OCI-LY7 (cell line): Measurements from ENCODE around the gene TMEM273. TPM values are rescaled to one million over a fixed set of nuclear protein-coding genes. Genes with fewer than 3 reads are reported as not detected.

Experiments used
- BruUV-seq: library from RNA; stranded (reverse); fragments of 400-500 nt; replicated peaks from 2 replicates; lab custom pipeline; 2021; lab: Mats Ljungman, UMichigan
- CTCF ChIA-PET: fragments of 300-600 bp; sonication (Branson Sonifier 250); formaldehyde crosslinking; loops from one replicate; lab custom pipeline; 2022; ENCODE audit warnings: antibody characterized with exemption; ENCODE audit not compliant: unreplicated experiment; lab: Charles Lee
- POLR2A ChIA-PET: fragments of 300-600 bp; sonication (Branson Sonifier 250); formaldehyde crosslinking; loops from one replicate; lab custom pipeline; 2022; ENCODE audit warnings: antibody characterized with exemption; lab: Charles Lee
- DNase-seq: peaks from one replicate; pipeline ENCODE4 v3.0.0-alpha.2; 2015; ENCODE audit warnings: low spot score
- H2AFZ ChIP-seq: fragments of 200-600 bp; sonication (generic), shearing (Covaris generic); 2 replicates; pipeline ENCODE4 v1.6.1; 2014; ENCODE audit warnings: mild to moderate bottlenecking, antibody characterized with exemption, low read length, moderate library complexity
- H3K27ac ChIP-seq: fragments of 200-600 bp; sonication (generic); 2 replicates; pipeline ENCODE4 v1.5.1; 2014; ENCODE audit warnings: mixed run types, low read depth, mild to moderate bottlenecking, moderate library complexity, low read length, inconsistent platforms; ENCODE audit not compliant: poor library complexity, severe bottlenecking
- H3K36me3 ChIP-seq: fragments of 200-600 bp; sonication (generic); 2 replicates; pipeline ENCODE4 v1.6.1; 2014; ENCODE audit warnings: mild to moderate bottlenecking, antibody characterized with exemption, low read length, moderate library complexity, mixed read lengths; ENCODE audit not compliant: insufficient read depth
- H3K4me1 ChIP-seq: fragments of 200-600 bp; sonication (generic); 2 replicates; pipeline ENCODE4 v1.5.1; 2014; ENCODE audit warnings: mild to moderate bottlenecking, low read length; ENCODE audit not compliant: insufficient read depth, poor library complexity, severe bottlenecking
- H3K4me2 ChIP-seq: fragments of 200-600 bp; sonication (generic); 2 replicates; pipeline ENCODE4 v1.6.1; 2014; ENCODE audit warnings: mild to moderate bottlenecking, low read length
- H3K4me3 ChIP-seq: fragments of 200-600 bp; sonication (generic); 2 replicates; pipeline ENCODE4 v1.5.1; 2014; ENCODE audit warnings: mild to moderate bottlenecking, low read depth, low read length; ENCODE audit not compliant: poor library complexity, severe bottlenecking
- H3K79me2 ChIP-seq: fragments of 200-600 bp; sonication (generic); 2 replicates; pipeline ENCODE4 v1.6.1; 2016; ENCODE audit warnings: low read depth, mild to moderate bottlenecking, low read length, moderate library complexity, mixed read lengths; ENCODE audit not compliant: insufficient read depth
- H3K9me2 ChIP-seq: fragments of 200-600 bp; sonication (generic); 2 replicates; pipeline ENCODE4 v1.6.1; 2016; ENCODE audit warnings: mild to moderate bottlenecking, low read length, mixed read lengths; ENCODE audit not compliant: insufficient read depth
- H3K9me3 ChIP-seq: fragments of 200-600 bp; sonication (generic); 2 replicates; pipeline ENCODE4 v1.6.1; 2014; ENCODE audit warnings: mild to moderate bottlenecking, mixed run types, low read length, mixed read lengths
- H4K20me1 ChIP-seq: fragments of 200-600 bp; sonication (generic); 2 replicates; pipeline ENCODE4 v1.6.1; 2014; ENCODE audit warnings: mild to moderate bottlenecking, antibody characterized with exemption, low read length, moderate library complexity, mixed read lengths; ENCODE audit not compliant: insufficient read depth
- EZH2phosphoT487 ChIP-seq: fragments of 200-600 bp; sonication (generic); IDR thresholded peaks from 2 replicates; pipeline ENCODE4 v1.6.1; 2018; ENCODE audit warnings: low read depth, borderline replicate concordance, mild to moderate bottlenecking, mixed run types, antibody characterized with exemption, low read length, moderate library complexity, mixed read lengths
- intact Hi-C: fragments of 100-400 bp; cut with micrococcal nuclease; formaldehyde crosslinking; loops from one replicate; pipeline ENCODE4 v1.10.0; 2022; ENCODE audit not compliant: unreplicated experiment
- total RNA-seq, 2 experiments: library from RNA; depleted of rRNA in 1 of 2; stranded (reverse); fragments of >200 nt in 1 of 2; shearing (Covaris generic) in 1 of 2; gene quantifications; 2 replicates each; pipeline ENCODE4 v1.2.3, GENCODE V29; 2014 to 2022
- TF ChIP-seq, protein P1 (sequence below): fragments of 200-600 bp; sonication (generic); conservative IDR thresholded peaks from 2 replicates; pipeline ENCODE4 v1.5.1; 2014; ENCODE audit warnings: mild to moderate bottlenecking, antibody characterized with exemption, low read length, moderate library complexity, mixed read lengths

The TMEM273 gene
- total RNA-seq, 2 experiments from 2014 or later, result 0.82 to 1.8 TPM

GRCh38 chr10:49212783-49213182 lies 24.6 kb upstream of the TMEM273 start:
- CTCF ChIA-PET, result interaction anchor here (0.6 kb wide), 1 partner anchor 19 kb away, joined by 3 read pairs; no protein-coding TSS in a partner anchor
- POLR2A ChIA-PET, result interaction anchor here (0.7 kb wide), 1 partner anchor 11 kb away, joined by 3 read pairs; no protein-coding TSS in a partner anchor
- Histone ChIP-seq H4K20me1 (no peaks in the 10 kb centered on the region), H3K9me3 (no peaks in the 10 kb centered on the region), H3K9me2 (no peaks in the 10 kb centered on the region), H3K4me2 (no peak overlapping the region), H3K36me3 (no peaks in the 10 kb centered on the region), H3K79me2 (no peaks in the 10 kb centered on the region), H3K4me1 (no peaks in the 10 kb centered on the region), H3K4me3 (no peak overlapping the region), H2AFZ (no peak overlapping the region), H3K27ac (no peak overlapping the region)
- BruUV-seq, result no TSS peak
- intact Hi-C loops, result no loop called here
- no peak for DNase-seq
- TF ChIP-seq EZH2phosphoT487, result no peak

DNA sequence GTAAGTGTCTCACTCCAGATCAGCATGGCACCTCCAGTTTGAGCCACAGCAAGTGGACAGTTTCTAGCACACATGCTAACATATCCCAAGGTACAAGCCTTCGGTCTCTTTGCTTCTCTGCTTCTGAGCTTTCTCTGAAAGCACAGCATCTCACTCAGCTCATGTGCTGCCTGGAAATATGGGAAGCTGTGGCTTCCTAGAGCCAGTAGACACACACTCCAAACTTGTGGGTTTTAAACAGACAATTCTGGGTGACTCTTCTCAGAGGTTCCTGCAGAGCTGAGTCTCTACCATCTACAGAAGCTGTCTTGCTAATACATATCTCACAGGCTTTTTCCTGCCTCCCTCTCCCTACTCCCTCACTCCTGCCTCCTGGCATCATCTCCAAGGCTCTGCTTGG lies 23.9 kb upstream of the TMEM273 start:
- Histone ChIP-seq H3K4me1 (no peaks in the 10 kb centered on the region), H4K20me1 (no peaks in the 10 kb centered on the region), H3K9me3 (no peaks in the 10 kb centered on the region), H3K4me2 (no peak overlapping the region), H3K27ac (no peak overlapping the region), H3K4me3 (no peak overlapping the region), H2AFZ (no peak overlapping the region), H3K79me2 (no peaks in the 10 kb centered on the region), H3K9me2 (no peaks in the 10 kb centered on the region), H3K36me3 (no peaks in the 10 kb centered on the region)
- ChIA-PET POLR2A (no interaction called here), CTCF (no interaction called here)
- intact Hi-C loops, result no loop called here
- no TSS peak for BruUV-seq
- TF ChIP-seq, protein P1, sequence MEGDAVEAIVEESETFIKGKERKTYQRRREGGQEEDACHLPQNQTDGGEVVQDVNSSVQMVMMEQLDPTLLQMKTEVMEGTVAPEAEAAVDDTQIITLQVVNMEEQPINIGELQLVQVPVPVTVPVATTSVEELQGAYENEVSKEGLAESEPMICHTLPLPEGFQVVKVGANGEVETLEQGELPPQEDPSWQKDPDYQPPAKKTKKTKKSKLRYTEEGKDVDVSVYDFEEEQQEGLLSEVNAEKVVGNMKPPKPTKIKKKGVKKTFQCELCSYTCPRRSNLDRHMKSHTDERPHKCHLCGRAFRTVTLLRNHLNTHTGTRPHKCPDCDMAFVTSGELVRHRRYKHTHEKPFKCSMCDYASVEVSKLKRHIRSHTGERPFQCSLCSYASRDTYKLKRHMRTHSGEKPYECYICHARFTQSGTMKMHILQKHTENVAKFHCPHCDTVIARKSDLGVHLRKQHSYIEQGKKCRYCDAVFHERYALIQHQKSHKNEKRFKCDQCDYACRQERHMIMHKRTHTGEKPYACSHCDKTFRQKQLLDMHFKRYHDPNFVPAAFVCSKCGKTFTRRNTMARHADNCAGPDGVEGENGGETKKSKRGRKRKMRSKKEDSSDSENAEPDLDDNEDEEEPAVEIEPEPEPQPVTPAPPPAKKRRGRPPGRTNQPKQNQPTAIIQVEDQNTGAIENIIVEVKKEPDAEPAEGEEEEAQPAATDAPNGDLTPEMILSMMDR, result no peak
- no peak for TF ChIP-seq EZH2phosphoT487
- no peak for DNase-seq

- Histone ChIP-seq H3K36me3 (no peaks in the 10 kb centered on the region), H3K9me2 (no peaks in the 10 kb centered on the region), H3K4me3 (no peak overlapping the region), H3K9me3 (0 out of 2 replicates have a peak, but pooled peaks cover 3% of the 10 kb centered on the region), H3K27ac (no peak overlapping the region), H4K20me1 (no peaks in the 10 kb centered on the region), H3K79me2 (no peaks in the 10 kb centered on the region), H2AFZ (no peak overlapping the region), H3K4me1 (no peaks in the 10 kb centered on the region), H3K4me2 (no peak overlapping the region)
- POLR2A ChIA-PET, result no interaction called here
- intact Hi-C loops, result no loop called here
- DNase-seq, result no peak
- no TSS peak for BruUV-seq
- CTCF ChIA-PET, result no interaction called here
- TF ChIP-seq EZH2phosphoT487, result no peak
- TF ChIP-seq, protein P1, result no peak
These were observed 20.8 kb upstream of the TMEM273 start for GRCh38 chr10:49208996-49209395.
